Stomach (tissue), 9 donors: ENCODE measurements around the gene NUB1. TPM values are rescaled to one million over a fixed set of nuclear protein-coding genes. Genes with fewer than 3 reads are reported as not detected.

Source experiments
- DNase-seq, 2 donors: peaks; one replicate each; pipeline versions ENCODE4 v3.0.0 to v3.0.0-alpha.2; 2013 to 2019
- H3K27ac ChIP-seq, 5 donors: fragments of 200-600 bp in 4 of 5; sonication (generic) in 4 of 5; one replicate each; pipeline ENCODE4 v1.5.1; 2013 to 2019; ENCODE audit warnings: mild to moderate bottlenecking in 1 of 5, moderate library complexity in 1 of 5
- H3K27me3 ChIP-seq, 3 donors: fragments of 200-600 bp; sonication (generic); one replicate each; pipeline ENCODE4 v1.5.1; 2017 to 2019; ENCODE audit warnings: mixed run types in 1 of 3
- H3K36me3 ChIP-seq, 4 donors: fragments of 200-600 bp; sonication (generic); 1 replicate in 3 of 4; 2 replicates in 1 of 4; pipeline ENCODE4 v1.5.1; 2016 to 2019
- H3K4me1 ChIP-seq, 4 donors: fragments of 200-600 bp; sonication (generic); one replicate each; pipeline ENCODE4 v1.5.1; 2016 to 2019
- H3K4me3 ChIP-seq, 4 donors: fragments of 200-600 bp; sonication (generic) in 3 of 4; one replicate each; pipeline ENCODE4 v1.5.1; 2016 to 2019; ENCODE audit warnings: mild to moderate bottlenecking in 1 of 4
- H3K9me3 ChIP-seq, 4 donors: fragments of 200-600 bp; sonication (generic); one replicate each; pipeline ENCODE4 v1.5.1; 2016 to 2019
- EP300 ChIP-seq: sonication (generic); formaldehyde crosslinking; IDR thresholded peaks from one replicate; pipeline ENCODE4 v1.6.1; 2017; ENCODE audit warnings: antibody characterized with exemption
- POLR2A ChIP-seq, 4 donors: fragments of 450-650 bp; IDR thresholded peaks; one replicate each; pipeline ENCODE4 v1.6.1; 2016; ENCODE audit warnings: antibody characterized with exemption in 4 of 4, control low read depth in 2 of 4, mild to moderate bottlenecking in 1 of 4, moderate library complexity in 1 of 4
- POLR2AphosphoS5 ChIP-seq, 3 donors: sonication (generic); formaldehyde crosslinking; IDR thresholded peaks; one replicate each; pipeline ENCODE4 v1.6.1; 2016; ENCODE audit warnings: antibody characterized with exemption in 3 of 3
- WGBS, 5 donors: extraction: QIAGEN DNeasy Blood & Tissue Kit in 3 of 5; methylation state at CpG; one replicate each; pipeline versions ENCODE4 v1.1.5 to v1.1.7; 2013 to 2018; 5-methylcytosine and 5-hydroxymethylcytosine counted together
- intact Hi-C: fragments of 100-400 bp; cut with DNase I; formaldehyde crosslinking; loops from one replicate; pipeline ENCODE4 v1.15.1; 2023; ENCODE audit warnings: low total_unique reads
- polyA plus RNA-seq, 3 donors: library from polyadenylated mRNA; stranded (reverse); fragments of 200-250 nt; gene quantifications; one replicate each; pipeline ENCODE4 v1.2.3, GENCODE V29; 2013
- total RNA-seq, 5 donors: library from RNA; depleted of rRNA; stranded (reverse); fragments of >200 nt; gene quantifications; one replicate each; pipeline versions ENCODE4 v1.1.0 to v1.2.3, GENCODE V29; 2014 to 2016
- TF ChIP-seq, protein P1 (sequence below), 7 experiments: fragments of 450-650 bp in 4 of 7; fragments of 200-600 bp in 3 of 7; sonication (generic) in 3 of 7; IDR thresholded peaks; one replicate each; pipeline ENCODE4 v1.5.1; 2016 to 2019; ENCODE audit warnings: antibody characterized with exemption in 7 of 7, control low read depth in 2 of 7, mild to moderate bottlenecking in 1 of 7
- donor health status: healthy with polysubstance abuse.
- donor health status: Bipolar disorder and iron deficiency.
- donor health status: healthy.

The NUB1 gene
- total and polyA plus RNA-seq, 8 donors: 16.3 to 121 (median 32.5) TPM

DNA sequence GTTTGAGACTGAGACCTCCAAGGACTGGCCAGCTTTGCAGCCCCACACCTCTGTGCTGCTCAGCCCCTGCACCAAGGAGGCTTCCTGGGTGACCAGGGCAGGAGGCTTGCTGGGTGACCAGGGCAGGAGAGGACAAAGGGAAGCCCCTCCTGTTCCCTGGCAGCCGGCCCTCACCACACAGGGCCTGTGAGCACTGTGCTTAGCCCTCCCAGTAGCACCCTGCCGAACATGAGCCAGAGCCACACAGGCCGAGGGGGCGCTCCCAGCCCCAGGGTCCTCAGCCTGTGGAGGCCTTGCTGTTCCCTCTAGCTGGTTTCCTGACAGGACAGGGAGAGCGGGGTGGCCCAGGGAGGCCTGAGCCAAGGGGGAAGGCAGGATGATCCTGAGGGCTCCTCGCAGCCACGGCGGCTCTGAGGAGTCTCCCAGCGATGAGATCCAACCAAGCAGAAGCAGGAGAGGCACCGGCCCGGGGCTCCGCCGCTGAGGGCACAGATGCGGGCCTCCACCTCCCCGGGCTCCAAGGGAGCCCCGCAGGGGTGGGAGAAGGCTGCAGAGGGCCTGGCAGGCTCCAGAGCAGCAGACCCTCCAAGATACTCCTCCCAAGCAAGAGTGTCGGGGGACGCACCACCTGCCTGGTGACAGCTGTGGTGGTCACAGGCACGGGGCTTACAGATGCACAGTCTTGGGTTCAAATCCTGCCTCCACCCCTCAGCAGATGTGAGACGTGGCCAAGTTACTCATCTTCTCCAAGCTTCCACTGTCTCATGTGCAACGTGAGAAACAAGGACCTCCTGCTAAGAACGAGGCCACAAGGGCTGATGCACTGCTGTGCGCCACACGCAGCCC lies 45.8 kb downstream of the NUB1 start:
- H3K27me3 ChIP-seq: peaks cover 0 to 28% (median 9%) of the 10 kb centered on the region in 3 donors
- H3K4me3 ChIP-seq: no peak overlapping the region
- WGBS, 5 donors: 83 to 94% (median 92%) methylated on average over 12 to 24 of the region's 24 CpGs
- peaks cover 2 to 8% (median 6%) of the 10 kb centered on the region in 4 donors for H3K4me1 ChIP-seq
- no peaks in the 10 kb centered on the region for H3K9me3 ChIP-seq
- TF ChIP-seq, protein P1, sequence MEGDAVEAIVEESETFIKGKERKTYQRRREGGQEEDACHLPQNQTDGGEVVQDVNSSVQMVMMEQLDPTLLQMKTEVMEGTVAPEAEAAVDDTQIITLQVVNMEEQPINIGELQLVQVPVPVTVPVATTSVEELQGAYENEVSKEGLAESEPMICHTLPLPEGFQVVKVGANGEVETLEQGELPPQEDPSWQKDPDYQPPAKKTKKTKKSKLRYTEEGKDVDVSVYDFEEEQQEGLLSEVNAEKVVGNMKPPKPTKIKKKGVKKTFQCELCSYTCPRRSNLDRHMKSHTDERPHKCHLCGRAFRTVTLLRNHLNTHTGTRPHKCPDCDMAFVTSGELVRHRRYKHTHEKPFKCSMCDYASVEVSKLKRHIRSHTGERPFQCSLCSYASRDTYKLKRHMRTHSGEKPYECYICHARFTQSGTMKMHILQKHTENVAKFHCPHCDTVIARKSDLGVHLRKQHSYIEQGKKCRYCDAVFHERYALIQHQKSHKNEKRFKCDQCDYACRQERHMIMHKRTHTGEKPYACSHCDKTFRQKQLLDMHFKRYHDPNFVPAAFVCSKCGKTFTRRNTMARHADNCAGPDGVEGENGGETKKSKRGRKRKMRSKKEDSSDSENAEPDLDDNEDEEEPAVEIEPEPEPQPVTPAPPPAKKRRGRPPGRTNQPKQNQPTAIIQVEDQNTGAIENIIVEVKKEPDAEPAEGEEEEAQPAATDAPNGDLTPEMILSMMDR (IDR thresholded peaks at IDR 0.05): no peak
- TF ChIP-seq POLR2AphosphoS5 (IDR thresholded peaks at IDR 0.05) (no peak), EP300 (no peak), POLR2A (IDR thresholded peaks at IDR 0.05) (no peak)
- intact Hi-C loops: no loop called here
- DNase-seq: no peak
- H3K36me3 ChIP-seq: no peaks in the 10 kb centered on the region
- H3K27ac ChIP-seq: peak overlapping the region in 4 of 5 donors; percentile 16 to 54 (median 37)

DNA sequence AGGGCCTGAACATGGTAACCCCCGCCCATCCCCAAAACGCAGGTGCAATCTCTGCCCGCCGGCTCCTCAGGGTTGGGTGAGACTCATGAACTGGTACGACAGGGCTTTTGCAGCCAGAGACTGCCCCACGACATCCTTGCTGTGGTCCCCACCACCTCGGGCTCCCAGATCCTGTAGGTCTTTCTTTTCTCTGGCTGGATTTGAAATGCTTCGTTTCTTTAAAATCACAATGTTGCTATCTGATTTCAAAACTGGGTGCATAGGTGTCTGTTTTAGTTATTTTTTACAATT lies 46.3 kb downstream of the NUB1 start:
- intact Hi-C loops: no loop called here
- H3K4me3 ChIP-seq: no peak overlapping the region
- DNase-seq: no peak
- H3K36me3 ChIP-seq: no peaks in the 10 kb centered on the region
- 90 to 97% (median 92%) methylated on average over 8 of the region's 8 CpGs for WGBS, 5 donors
- TF ChIP-seq, protein P1 (IDR thresholded peaks at IDR 0.05): no peak
- no peak for TF ChIP-seq POLR2A (IDR thresholded peaks at IDR 0.05)
- TF ChIP-seq EP300: no peak
- TF ChIP-seq POLR2AphosphoS5 (IDR thresholded peaks at IDR 0.05): no peak
- H3K27me3 ChIP-seq: peaks cover 0 to 26% (median 3%) of the 10 kb centered on the region in 3 donors
- H3K4me1 ChIP-seq: peaks cover 0 to 7% (median 5%) of the 10 kb centered on the region in 4 donors
- no peak overlapping the region for H3K27ac ChIP-seq
- H3K9me3 ChIP-seq: no peaks in the 10 kb centered on the region

DNA sequence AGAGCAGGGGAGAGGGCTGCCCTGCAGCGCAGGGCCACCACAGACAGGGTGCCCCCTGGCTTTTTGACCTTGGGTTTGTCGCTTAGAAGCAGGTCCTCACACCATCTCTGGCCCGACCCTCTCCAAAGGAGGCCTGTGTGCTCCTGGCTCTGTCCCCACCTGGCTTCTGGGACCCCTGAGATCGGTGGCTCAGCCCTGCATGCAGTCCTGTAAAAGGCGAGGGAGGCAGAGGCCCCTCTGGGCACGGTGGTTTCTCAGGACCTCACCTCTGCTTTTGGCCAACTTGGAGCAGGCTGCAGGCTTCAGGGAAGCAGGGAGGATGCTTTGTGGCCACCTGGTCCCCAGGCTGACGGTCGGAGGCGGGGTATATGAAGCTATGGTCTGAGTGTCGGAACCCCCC lies 46.8 kb downstream of the NUB1 start:
- 82 to 94% (median 91%) methylated on average over 6 to 10 of the region's 10 CpGs for WGBS, 5 donors
- no peak for DNase-seq

DNA sequence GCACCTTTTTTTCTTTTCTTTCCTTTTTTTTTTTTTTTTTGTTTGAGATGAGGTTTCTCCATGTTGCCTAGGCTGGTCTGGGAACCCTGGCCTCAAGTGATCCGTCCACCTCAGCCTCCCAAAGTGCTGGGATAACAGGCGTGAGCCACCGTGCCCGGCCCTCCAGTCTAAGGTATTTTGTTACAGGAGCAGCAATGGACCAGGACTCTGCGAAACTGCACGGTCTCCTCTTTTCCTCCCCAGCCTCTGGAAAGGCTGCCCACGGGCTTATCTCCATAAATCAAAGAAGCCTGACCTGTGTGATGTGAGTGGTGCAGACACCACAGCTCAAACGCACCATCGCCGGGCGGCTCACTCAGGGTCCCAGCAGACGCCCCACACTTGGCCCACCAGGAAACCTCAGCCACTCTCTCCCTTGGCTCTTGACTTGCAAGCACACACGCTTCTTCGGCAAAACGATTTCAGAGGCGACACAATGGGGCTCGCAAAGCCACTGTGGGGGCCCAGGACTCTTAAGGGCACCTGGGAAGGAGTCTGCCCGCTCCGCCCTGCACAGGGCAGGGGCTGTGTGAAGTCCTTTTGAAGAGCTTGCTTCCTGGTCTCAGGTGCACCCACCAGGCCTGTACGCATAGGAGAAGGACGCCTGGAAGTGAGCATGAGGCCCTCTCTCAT lies 47.6 kb downstream of the NUB1 start:
- H3K27ac ChIP-seq: no peak overlapping the region
- no peaks in the 10 kb centered on the region for H3K9me3 ChIP-seq
- H3K27me3 ChIP-seq: peaks cover 0 to 26% (median 0%) of the 10 kb centered on the region in 3 donors
- H3K4me3 ChIP-seq: no peak overlapping the region
- TF ChIP-seq EP300 (no peak), POLR2A (IDR thresholded peaks at IDR 0.05) (no peak), POLR2AphosphoS5 (IDR thresholded peaks at IDR 0.05) (no peak)
- TF ChIP-seq, protein P1 (IDR thresholded peaks at IDR 0.05): no peak
- H3K36me3 ChIP-seq: no peaks in the 10 kb centered on the region
- intact Hi-C loops: no loop called here
- peaks cover 0 to 7% (median 5%) of the 10 kb centered on the region in 4 donors for H3K4me1 ChIP-seq
- 88 to 94% (median 92%) methylated on average over 20 to 21 of the region's 21 CpGs for whole genome bisulfite sequencing, 5 donors
- no peak for DNase-seq

More for the DNA sequence above, 46.8 kb downstream of the NUB1 start:
- Histone ChIP-seq H3K36me3 (no peaks in the 10 kb centered on the region), H3K27ac (no peak overlapping the region), H3K27me3 (peaks cover 0 to 26% (median 3%) of the 10 kb centered on the region in 3 donors), H3K4me3 (no peak overlapping the region), H3K4me1 (peaks cover 0 to 7% (median 5%) of the 10 kb centered on the region in 4 donors), H3K9me3 (no peaks in the 10 kb centered on the region)
- TF ChIP-seq, protein P1 (IDR thresholded peaks at IDR 0.05): no peak
- TF ChIP-seq EP300 (no peak), POLR2A (IDR thresholded peaks at IDR 0.05) (no peak), POLR2AphosphoS5 (IDR thresholded peaks at IDR 0.05) (no peak)
- intact Hi-C loops: no loop called here
